Measurements from ENCODE around the gene EPS8L3. TPM values are rescaled to one million over a fixed set of nuclear protein-coding genes. Genes with fewer than 3 reads are reported as not detected.

The EPS8L3 gene
- total RNA-seq, 3 donors from 2014 or later (not counting 1 experiment from before 2014, with no cell fraction given): 0.47 TPM; not detected in 2

DNA sequence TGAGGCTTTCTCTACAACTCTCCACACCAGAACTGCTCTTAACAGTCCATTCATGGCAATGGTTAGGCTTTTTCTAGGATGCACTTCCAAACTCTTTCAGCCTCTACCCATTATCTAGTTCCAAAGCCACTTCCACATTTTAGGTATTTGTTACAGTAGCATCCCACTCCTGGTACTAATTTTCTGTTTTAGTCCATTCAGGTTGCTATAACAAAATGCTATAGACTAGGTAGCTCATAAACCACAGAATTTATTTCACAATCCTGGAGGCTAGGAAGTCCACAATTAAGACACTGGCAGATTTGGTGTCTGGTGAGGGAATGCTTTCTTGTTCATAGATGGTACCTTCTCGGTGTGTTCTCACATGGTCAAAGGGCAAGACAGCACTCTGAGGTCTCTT lies 17.3 kb upstream of the EPS8L3 start:
- H3K36me3 Mint-ChIP-seq: no peaks in the 10 kb centered on the region
- WGBS (ENCODE audit: insufficient coverage): no CpG with 5 or more reads among the region's 1 CpG
- no peak for TF ChIP-seq CTCF (IDR thresholded peaks at IDR 0.05)

GRCh38 chr1:109777980-109778625 lies 14.4 kb upstream of the EPS8L3 start:
- TF ChIP-seq CTCF (IDR thresholded peaks at IDR 0.05): no peak
- H3K4me1 ChIP-seq (ENCODE audit: control insufficient read depth, insufficient read depth, low read length): peaks cover 5% of the 10 kb centered on the region
- intact Hi-C loops (cut with micrococcal nuclease): loop anchor here (1.0 kb wide), 1 partner anchor 206 kb away; the partner anchor contains the start of gene AHCYL1
- no peak overlapping the region for H3K4me3 ChIP-seq (ENCODE audit: low read length)
- no peaks in the 10 kb centered on the region for H3K36me3 Mint-ChIP-seq
- no peak overlapping the region for H3K4me3 Mint-ChIP-seq
- no peak overlapping the region for H3K27ac ChIP-seq (ENCODE audit: low read length)
- WGBS (ENCODE audit: insufficient coverage): 96% methylated on average over 9 of the region's 9 CpGs
- DNase-seq (no peak), ATAC-seq (no peak)
- H3K36me3 ChIP-seq (ENCODE audit: control insufficient read depth, insufficient read depth, low read length): no peaks in the 10 kb centered on the region
- peaks cover 2% of the 10 kb centered on the region for H3K27me3 ChIP-seq (ENCODE audit: control insufficient read depth, insufficient read depth, low read length)
- peaks cover 25 to 41% of the 10 kb centered on the region in 2 donors for H3K27me3 Mint-ChIP-seq (ENCODE audit: low read depth in 2 of 2)
- H3K9me3 Mint-ChIP-seq: no peaks in the 10 kb centered on the region
- no peak overlapping the region for H3K27ac Mint-ChIP-seq
- peaks cover 0 to 8% of the 10 kb centered on the region in 2 donors for H3K4me1 Mint-ChIP-seq
- peaks cover 4% of the 10 kb centered on the region for H3K9me3 ChIP-seq (ENCODE audit: control insufficient read depth, insufficient read depth, low read length)

More for the DNA sequence above, 17.3 kb upstream of the EPS8L3 start:
- no peak overlapping the region for H3K4me3 Mint-ChIP-seq
- DNase-seq: no peak
- no peaks in the 10 kb centered on the region for H3K36me3 ChIP-seq (ENCODE audit: control insufficient read depth, insufficient read depth, low read length)
- H3K27me3 ChIP-seq (ENCODE audit: control insufficient read depth, insufficient read depth, low read length): peaks cover 2% of the 10 kb centered on the region
- intact Hi-C loops (cut with micrococcal nuclease): no loop called here
- H3K4me1 ChIP-seq (ENCODE audit: control insufficient read depth, insufficient read depth, low read length): peaks cover 5% of the 10 kb centered on the region
- peaks cover 30 to 50% of the 10 kb centered on the region in 2 donors for H3K27me3 Mint-ChIP-seq (ENCODE audit: low read depth in 2 of 2)
- no peak for ATAC-seq
- peaks cover 0 to 13% of the 10 kb centered on the region in 2 donors for H3K4me1 Mint-ChIP-seq
- no peak overlapping the region for H3K4me3 ChIP-seq (ENCODE audit: low read length)
- no peaks in the 10 kb centered on the region for H3K9me3 Mint-ChIP-seq
- no peak overlapping the region for H3K27ac Mint-ChIP-seq
- H3K27ac ChIP-seq (ENCODE audit: low read length): no peak overlapping the region
- H3K9me3 ChIP-seq (ENCODE audit: control insufficient read depth, insufficient read depth, low read length): peaks cover 4% of the 10 kb centered on the region

DNA sequence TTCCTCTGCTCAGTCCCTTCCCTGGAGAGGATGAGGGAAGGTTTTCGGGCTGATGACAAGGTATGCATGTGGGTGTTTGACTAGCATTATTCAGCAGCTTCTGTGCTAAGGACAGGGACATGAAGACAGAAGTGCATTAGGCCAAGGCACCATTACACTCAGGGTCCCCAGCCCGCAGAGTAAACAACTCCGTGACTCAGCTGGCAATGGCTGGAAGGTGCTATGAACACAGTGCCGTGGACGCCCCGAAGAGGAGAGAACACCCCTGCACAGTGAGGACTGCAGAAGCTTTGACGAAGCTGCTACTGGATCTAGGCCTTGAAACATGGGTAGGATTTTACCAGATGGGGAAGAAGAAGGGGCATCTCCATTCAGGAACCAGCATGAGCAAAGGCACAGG lies 13.7 kb upstream of the EPS8L3 start:
- H3K27me3 Mint-ChIP-seq (ENCODE audit: low read depth in 2 of 2): peaks cover 21 to 38% of the 10 kb centered on the region in 2 donors
- Histone ChIP-seq H3K9me3 (ENCODE audit: control insufficient read depth, insufficient read depth, low read length) (peaks cover 4% of the 10 kb centered on the region), H3K4me3 (ENCODE audit: low read length) (no peak overlapping the region), H3K4me1 (ENCODE audit: control insufficient read depth, insufficient read depth, low read length) (peaks cover 5% of the 10 kb centered on the region), H3K27me3 (ENCODE audit: control insufficient read depth, insufficient read depth, low read length) (peaks cover 2% of the 10 kb centered on the region), H3K27ac (ENCODE audit: low read length) (no peak overlapping the region), H3K36me3 (ENCODE audit: control insufficient read depth, insufficient read depth, low read length) (no peaks in the 10 kb centered on the region)
- no peak overlapping the region for H3K27ac Mint-ChIP-seq
- DNase-seq: no peak
- no peak for ATAC-seq
- H3K4me1 Mint-ChIP-seq: peaks cover 0 to 8% of the 10 kb centered on the region in 2 donors
- intact Hi-C loops (cut with micrococcal nuclease): loop anchor here (1.0 kb wide), 1 partner anchor 207 kb away; the partner anchor contains the start of gene AHCYL1
- TF ChIP-seq CTCF (IDR thresholded peaks at IDR 0.05): no peak
- 84% methylated on average over 7 of the region's 7 CpGs for WGBS (ENCODE audit: insufficient coverage)
- no peaks in the 10 kb centered on the region for H3K36me3 Mint-ChIP-seq
- no peaks in the 10 kb centered on the region for H3K9me3 Mint-ChIP-seq
- no peak overlapping the region for H3K4me3 Mint-ChIP-seq

Measured in natural killer cell (primary cell).